Endothelial cell of umbilical vein (primary cell): Measurements from ENCODE around the gene ABHD13. TPM values are rescaled to one million over a fixed set of nuclear protein-coding genes. Genes with fewer than 3 reads are reported as not detected.

Source experiments
- BruUV-seq: library from RNA; stranded (reverse); fragments of 400-500 nt; replicated peaks from 2 replicates; lab custom pipeline; 2021; lab: Mats Ljungman, UMichigan
- CTCF ChIA-PET: fragments of 300-600, 350-600 bp; sonication (Branson Sonifier 250); formaldehyde crosslinking; loops from one replicate; lab custom pipeline; 2021; ENCODE audit warnings: antibody characterized with exemption, inconsistent platforms; lab: Charles Lee
- POLR2A ChIA-PET: fragments of 300-600, 350-600 bp; sonication (Branson Sonifier 250); formaldehyde crosslinking; loops from one replicate; lab custom pipeline; 2021; ENCODE audit warnings: antibody characterized with exemption, inconsistent platforms; lab: Charles Lee
- DNase-seq: peaks from one replicate; pipeline ENCODE4 v3.0.0-alpha.2; 2011; ENCODE audit warnings: low read depth, low spot score
- FAIRE-seq: peaks from 2 replicates; lab custom pipeline; 2011; peaks lifted over from hg19 to GRCh38; lab: Jason Lieb, UNC
- H2AFZ ChIP-seq: 2 replicates; pipeline ENCODE4 v1.6.0; 2012; ENCODE audit warnings: low read depth, low read length, control low read depth, inconsistent platforms
- H3K27ac ChIP-seq: 2 replicates; pipeline ENCODE4 v1.5.1; 2011; ENCODE audit warnings: low read depth, mild to moderate bottlenecking, control low read depth, low read length, moderate library complexity; ENCODE audit not compliant: insufficient read depth
- H3K27me3 ChIP-seq, 2 experiments: 2 replicates each; pipeline versions ENCODE4 v1.6.0 to v1.6.1; 2011; ENCODE audit warnings: low read length in 2 of 2, mixed read lengths in 1 of 2; ENCODE audit not compliant: control insufficient read depth in 2 of 2, insufficient read depth in 2 of 2
- H3K36me3 ChIP-seq, 2 experiments: 2 replicates in 1 of 2; 3 replicates in 1 of 2; pipeline ENCODE4 v1.5.1; 2011; ENCODE audit warnings: low read length in 2 of 2, mild to moderate bottlenecking in 1 of 2, moderate library complexity in 1 of 2; ENCODE audit not compliant: control insufficient read depth in 2 of 2, insufficient read depth in 2 of 2; ENCODE audit errors: extremely low read depth in 1 of 2
- H3K4me1 ChIP-seq: 3 replicates; pipeline ENCODE4 v1.5.1; 2011; ENCODE audit warnings: mild to moderate bottlenecking, low read length; ENCODE audit not compliant: control insufficient read depth, insufficient read depth; ENCODE audit errors: extremely low read depth
- H3K4me2 ChIP-seq: 2 replicates; pipeline ENCODE4 v1.6.1; 2011; ENCODE audit warnings: low read length, control low read depth, mixed read lengths; ENCODE audit not compliant: insufficient read depth
- H3K4me3 ChIP-seq, 3 experiments: fragments of 200-600 bp in 1 of 3; sonication (generic), shearing (Covaris generic) in 1 of 3; replicated peaks in 1 of 3; 2 replicates each; pipeline ENCODE4 v1.5.1; 2011 to 2016; ENCODE audit warnings: control low read depth in 3 of 3, low read length in 3 of 3, mild to moderate bottlenecking in 2 of 3, inconsistent platforms in 1 of 3, low read depth in 1 of 3, moderate library complexity in 1 of 3; ENCODE audit not compliant: insufficient read depth in 1 of 3
- H3K79me2 ChIP-seq: 2 replicates; pipeline ENCODE4 v1.6.0; 2012; ENCODE audit warnings: low read length, inconsistent platforms; ENCODE audit not compliant: control insufficient read depth, insufficient read depth
- H3K9ac ChIP-seq: replicated peaks from 2 replicates; pipeline ENCODE3; 2011; ENCODE audit warnings: low read length, control low read depth; ENCODE audit not compliant: insufficient read depth; ENCODE audit errors: extremely low read depth
- H3K9me1 ChIP-seq: replicated peaks from 3 replicates; pipeline ENCODE4 v1.6.0; 2011; ENCODE audit warnings: mild to moderate bottlenecking, low read length; ENCODE audit not compliant: control insufficient read depth, insufficient read depth; ENCODE audit errors: extremely low read depth
- H3K9me3 ChIP-seq: replicated peaks from 2 replicates; pipeline ENCODE4 v1.5.1; 2012; ENCODE audit warnings: low read length, inconsistent platforms; ENCODE audit not compliant: control insufficient read depth, insufficient read depth
- H4K20me1 ChIP-seq: replicated peaks from 2 replicates; pipeline ENCODE3; 2011; ENCODE audit warnings: mild to moderate bottlenecking, low read length; ENCODE audit not compliant: control insufficient read depth, insufficient read depth; ENCODE audit errors: extremely low read depth
- CTCF ChIP-seq, 2 donors: IDR thresholded peaks; 1 replicate in 1 of 2; 2 replicates in 1 of 2; pipeline ENCODE4 v1.5.1; 2011; ENCODE audit warnings: low read length in 2 of 2, mild to moderate bottlenecking in 2 of 2, moderate library complexity in 2 of 2, control low read depth in 1 of 2, inconsistent platforms in 1 of 2, low read depth in 1 of 2; ENCODE audit not compliant: insufficient read depth in 1 of 2; ENCODE audit errors: extremely low read depth in 1 of 2
- EZH2 ChIP-seq: IDR thresholded peaks from 2 replicates; pipeline ENCODE4 v1.6.1; 2012; ENCODE audit warnings: borderline replicate concordance, low read depth, mild to moderate bottlenecking, moderate library complexity, low read length, inconsistent platforms; ENCODE audit not compliant: severe bottlenecking
- FOS ChIP-seq: IDR thresholded peaks from 2 replicates; pipeline ENCODE4 v1.6.1; 2011; ENCODE audit warnings: mild to moderate bottlenecking, low read length, moderate library complexity, borderline replicate concordance; ENCODE audit not compliant: insufficient read depth
- JUN ChIP-seq: IDR thresholded peaks from 2 replicates; pipeline ENCODE4 v1.6.1; 2011; ENCODE audit warnings: borderline replicate concordance, low read depth; ENCODE audit not compliant: insufficient read length, insufficient read depth
- MAX ChIP-seq: IDR thresholded peaks from 2 replicates; pipeline ENCODE4 v1.6.1; 2011; ENCODE audit not compliant: insufficient read depth, insufficient read length
- MYC ChIP-seq: IDR thresholded peaks from one replicate; pipeline ENCODE4 v1.6.1; 2011; ENCODE audit warnings: mild to moderate bottlenecking, low read depth, low read length
- POLR2A ChIP-seq: IDR thresholded peaks from 2 replicates; pipeline ENCODE4 v1.6.1; 2012; ENCODE audit warnings: low read depth, mild to moderate bottlenecking, control low read depth, low read length
- POLR2AphosphoS5 ChIP-seq: IDR thresholded peaks from 2 replicates; pipeline ENCODE4 v1.6.1; 2012; ENCODE audit warnings: low read depth, mild to moderate bottlenecking, control low read depth, low read length, moderate library complexity; ENCODE audit not compliant: insufficient read depth
- dilution Hi-C: fragments of 300-500 bp; cut with MboI; formaldehyde crosslinking; loops from one replicate; pipeline ENCODE4 v1.15.0; 2019; ENCODE audit warnings: low sequenced_read_pairs; ENCODE audit not compliant: extremely low pct_ligation_motif_present
- intact Hi-C: fragments of 100-400 bp; cut with micrococcal nuclease; formaldehyde crosslinking; loops from one replicate; pipeline ENCODE4 v1.10.0; 2022
- polyA plus RNA-seq, 4 experiments: library from polyadenylated mRNA; depleted of rRNA in 3 of 4; stranded (reverse) in 3 of 4; unstranded in 1 of 4; fragments of >200 nt; gene quantifications; 2 replicates each; pipeline versions ENCODE4 v1.2.1 to v1.2.3, GENCODE V29; 2011 to 2012; ENCODE audit warnings: missing spikeins in 1 of 4
- total RNA-seq: library from RNA; stranded (reverse); gene quantifications from 2 replicates; pipeline ENCODE4 v1.2.3, GENCODE V29; 2021

ABHD13 gene
- total and polyA plus RNA-seq, 2 donors (not counting 3 experiments of a cell fraction or from before 2014, with no cell fraction given), result 3.9 to 7.2 TPM

- Histone ChIP-seq H3K36me3 (no peaks in the 10 kb centered on the region), H3K9me3 (no peaks in the 10 kb centered on the region), H3K4me1 (no peaks in the 10 kb centered on the region), H3K27me3 (no peaks in the 10 kb centered on the region), H3K9ac (no peak overlapping the region), H3K9me1 (no peaks in the 10 kb centered on the region), H3K4me2 (no peak overlapping the region), H4K20me1 (no peaks in the 10 kb centered on the region), H3K27ac (no peak overlapping the region), H3K79me2 (no peaks in the 10 kb centered on the region), H2AFZ (no peak overlapping the region), H3K4me3 (no peak overlapping the region)
- ChIA-PET POLR2A (no interaction called here), CTCF (interaction anchor here (1.2 to 1.5 kb wide), 2 partner anchors 10 to 35 kb away, joined by 3 read pairs; no protein-coding TSS in a partner anchor)
- intact Hi-C loops, result no loop called here
- no TSS peak for BruUV-seq
- FAIRE-seq (no peak), DNase-seq (no peak)
- TF ChIP-seq FOS, result no peak
- TF ChIP-seq EZH2, result no peak
- no peak for TF ChIP-seq POLR2AphosphoS5
- TF ChIP-seq CTCF (IDR thresholded peaks at IDR 0.05; ENCODE audit: extremely low read depth in 1 of 2, insufficient read depth in 1 of 2, low read depth in 1 of 2, low read length in 2 of 2), result no peak
- no peak for TF ChIP-seq MAX
- TF ChIP-seq MYC, result no peak
- no peak for TF ChIP-seq POLR2A
- TF ChIP-seq JUN, result no peak
- dilution Hi-C loops, result no loop called here
Observed at GRCh38 chr13:108190897-108191296, 27.3 kb upstream of the ABHD13 start.
